B cell (primary cell): ENCODE measurements around the gene MTFR1L. TPM values are rescaled to one million over a fixed set of nuclear protein-coding genes. Genes with fewer than 3 reads are reported as not detected.

ENCODE experiments used
- ATAC-seq: fragments of 200-7000 bp; cut with Tn5 transposase; one replicate; pipeline ENCODE4 v1.10.0; 2021; ENCODE audit warnings: low read depth, mild to moderate bottlenecking, moderate number of reproducible peaks, moderate library complexity
- CTCF ChIA-PET: fragments of 350-600 bp; sonication (Branson Sonifier 250); formaldehyde crosslinking; loops from one replicate; lab custom pipeline; 2021; ENCODE audit warnings: antibody characterized with exemption, inconsistent platforms; lab: Charles Lee
- POLR2A ChIA-PET: fragments of 350-600 bp; sonication (Branson Sonifier 250); formaldehyde crosslinking; loops from one replicate; lab custom pipeline; 2021; ENCODE audit warnings: antibody characterized with exemption; lab: Charles Lee
- DNase-seq: peaks from one replicate; pipeline ENCODE4 v3.0.0; 2013
- H2AFZ ChIP-seq: 2 replicates; pipeline ENCODE4 v1.6.1; 2012; ENCODE audit warnings: mild to moderate bottlenecking, low read depth, low read length; ENCODE audit not compliant: insufficient read depth, poor library complexity, severe bottlenecking
- H3K27ac ChIP-seq, 2 donors: 1 replicate in 1 of 2; 2 replicates in 1 of 2; pipeline ENCODE4 v1.5.1; 2012 to 2013; ENCODE audit warnings: low read length in 2 of 2, mild to moderate bottlenecking in 2 of 2, moderate library complexity in 1 of 2
- H3K27me3 ChIP-seq, 4 experiments: fragments of 200-600 bp in 1 of 4; sonication (generic) in 1 of 4; replicated peaks in 1 of 4; 1 replicate in 2 of 4; 2 replicates in 2 of 4; pipeline versions ENCODE4 v1.6.1 to v1.7.0; 2013 to 2016; ENCODE audit warnings: low read length in 3 of 4, mild to moderate bottlenecking in 2 of 4, mixed read lengths in 1 of 4, moderate library complexity in 1 of 4; ENCODE audit not compliant: insufficient read depth in 4 of 4, control insufficient read depth in 3 of 4; ENCODE audit errors: control extremely low read depth in 1 of 4
- H3K36me3 ChIP-seq, 2 experiments: replicated peaks in 1 of 2; 1 replicate in 1 of 2; 2 replicates in 1 of 2; pipeline versions ENCODE4 v1.6.1 to v1.7.1; 2013; ENCODE audit warnings: low read length in 1 of 2; ENCODE audit not compliant: insufficient read depth in 2 of 2, control insufficient read depth in 1 of 2; ENCODE audit errors: control extremely low read depth in 1 of 2, extremely low read depth in 1 of 2
- H3K4me1 ChIP-seq, 2 donors: fragments of 200-600 bp in 1 of 2; sonication (generic) in 1 of 2; 1 replicate in 1 of 2; 2 replicates in 1 of 2; pipeline versions ENCODE4 v1.5.1 to v1.6.1; 2013 to 2017; ENCODE audit warnings: low read length in 2 of 2; ENCODE audit not compliant: control insufficient read depth in 2 of 2, insufficient read depth in 2 of 2
- H3K4me2 ChIP-seq: replicated peaks from 2 replicates; pipeline ENCODE3; 2012; ENCODE audit warnings: mild to moderate bottlenecking, low read depth, low read length; ENCODE audit not compliant: poor library complexity, severe bottlenecking
- H3K4me3 ChIP-seq, 5 experiments: fragments of 200-600 bp in 1 of 5; sonication (generic) in 1 of 5; 1 replicate in 3 of 5; 2 replicates in 2 of 5; pipeline versions ENCODE4 v1.5.1 to v1.7.0; 2011 to 2016; ENCODE audit warnings: low read length in 4 of 5, mild to moderate bottlenecking in 4 of 5, low read depth in 2 of 5, control low read depth in 1 of 5, moderate library complexity in 1 of 5; ENCODE audit not compliant: insufficient read depth in 1 of 5; ENCODE audit errors: control extremely low read depth in 1 of 5, extremely low read depth in 1 of 5
- H3K79me2 ChIP-seq: fragments of 200-600 bp; sonication (generic); one replicate; pipeline ENCODE4 v1.6.0; 2016; ENCODE audit warnings: low read length; ENCODE audit not compliant: control insufficient read depth, insufficient read depth
- H3K9ac ChIP-seq: fragments of 200-600 bp; sonication (generic); 2 replicates; pipeline ENCODE4 v1.6.1; 2017; ENCODE audit warnings: mild to moderate bottlenecking, low read length, moderate library complexity
- H3K9me3 ChIP-seq, 3 donors: one replicate each; pipeline versions ENCODE4 v1.6.1 to v1.7.1; 2013; ENCODE audit warnings: low read length in 2 of 3; ENCODE audit not compliant: control insufficient read depth in 2 of 3, insufficient read depth in 1 of 3; ENCODE audit errors: control extremely low read depth in 1 of 3
- H4K20me1 ChIP-seq: 2 replicates; pipeline ENCODE4 v1.6.0; 2012; ENCODE audit warnings: mild to moderate bottlenecking, low read length; ENCODE audit not compliant: insufficient read depth, control insufficient read depth, poor library complexity, severe bottlenecking
- H3K27ac Mint-ChIP-seq: one replicate; pipeline ENCODE4 v1.8.0; 2021; ENCODE audit warnings: mixed read lengths
- H3K27me3 Mint-ChIP-seq: one replicate; pipeline ENCODE4 v1.8.0; 2021; ENCODE audit warnings: mixed read lengths
- H3K4me1 Mint-ChIP-seq: one replicate; pipeline ENCODE4 v1.8.0; 2021; ENCODE audit warnings: mixed read lengths
- H3K4me3 Mint-ChIP-seq: one replicate; pipeline ENCODE4 v1.8.0; 2021; ENCODE audit warnings: mixed read lengths
- H3K9me3 Mint-ChIP-seq: one replicate; pipeline ENCODE4 v1.8.0; 2022; ENCODE audit warnings: mixed read lengths; ENCODE audit not compliant: insufficient read depth
- CTCF ChIP-seq: fragments of 200-600 bp; IDR thresholded peaks from one replicate; pipeline ENCODE4 v1.8.0; 2022; ENCODE audit warnings: antibody characterized with exemption, mild to moderate bottlenecking
- EZH2 ChIP-seq: IDR thresholded peaks from 2 replicates; pipeline ENCODE4 v1.6.1; 2012; ENCODE audit warnings: borderline replicate concordance, low read depth, mild to moderate bottlenecking, moderate library complexity, low read length; ENCODE audit not compliant: insufficient read depth, poor library complexity, severe bottlenecking
- WGBS: methylation state at CpG from one replicate; pipeline ENCODE4 v1.1.5; 2013; ENCODE audit warnings: missing lambda C conversion rate; ENCODE audit not compliant: insufficient coverage; 5-methylcytosine and 5-hydroxymethylcytosine counted together
- intact Hi-C: fragments of 100-400 bp; cut with micrococcal nuclease; formaldehyde crosslinking; loops from one replicate; pipeline ENCODE4 v1.10.0; 2022
- polyA plus RNA-seq: library from polyadenylated mRNA; depleted of rRNA; stranded (reverse); fragments of >200 nt; gene quantifications from 2 replicates; pipeline ENCODE4 v1.2.3, GENCODE V29; 2012
- total RNA-seq, 2 donors: library from RNA; stranded (reverse); fragments of 120-200 nt in 1 of 2; gene quantifications; 1 replicate in 1 of 2; 2 replicates in 1 of 2; pipeline versions ENCODE4 v1.2.3 to v1.2.4, GENCODE V29; 2013 to 2022

Gene MTFR1L
- total and polyA plus RNA-seq, 2 donors (not counting 1 experiment from before 2014, with no cell fraction given), result 41.5 to 44.6 TPM

- H3K27me3 Mint-ChIP-seq, result no peaks in the 10 kb centered on the region
- H3K27ac ChIP-seq, result no peak overlapping the region
- ChIA-PET CTCF (interaction anchor here (2.2 kb wide), 1 partner anchor 123 kb away, joined by 9 read pairs; the partner anchor contains the start of gene PAFAH2), POLR2A (interaction anchor here (0.7 to 1.0 kb wide), 2 partner anchors 31 to 451 kb away, joined by 3 to 5 read pairs; no protein-coding TSS in a partner anchor)
- H3K4me1 Mint-ChIP-seq, result peaks cover 20% of the 10 kb centered on the region
- H2AFZ ChIP-seq, result no peak overlapping the region
- no peaks in the 10 kb centered on the region for H3K79me2 ChIP-seq
- H3K4me1 ChIP-seq, result peaks cover 21 to 41% of the 10 kb centered on the region in 2 donors
- no peaks in the 10 kb centered on the region for H4K20me1 ChIP-seq
- no peaks in the 10 kb centered on the region for H3K9me3 Mint-ChIP-seq
- ATAC-seq (no peak), DNase-seq (no peak)
- H3K4me3 ChIP-seq, result no peak overlapping the region
- no peak overlapping the region for H3K4me3 Mint-ChIP-seq
- peak overlapping the region; percentile 99 for H3K4me2 ChIP-seq
- intact Hi-C loops, result no loop called here
- no peaks in the 10 kb centered on the region for H3K36me3 ChIP-seq
- no peak for TF ChIP-seq CTCF
- TF ChIP-seq EZH2, result no peak
- WGBS, result 82% methylated on average over 1 of the region's 3 CpGs
- no peaks in the 10 kb centered on the region for H3K9me3 ChIP-seq
- peak overlapping the region; percentile 76 for H3K9ac ChIP-seq
- H3K27ac Mint-ChIP-seq, result no peak overlapping the region
- H3K27me3 ChIP-seq, result no peaks in the 10 kb centered on the region
These were observed 54.5 kb downstream of the MTFR1L start for GRCh38 chr1:25874209-25874608.

GRCh38 chr1:25874635-25875153 is 54.9 kb downstream of the MTFR1L start:
- H3K27me3 Mint-ChIP-seq, result no peaks in the 10 kb centered on the region
- H3K9ac ChIP-seq, result peak overlapping the region; percentile 76
- ATAC-seq (no peak), DNase-seq (peak; percentile 28)
- no peaks in the 10 kb centered on the region for H4K20me1 ChIP-seq
- H3K4me3 ChIP-seq, result peak overlapping the region in 4 of 5 experiments; percentile 50 to 70 (median 62)
- POLR2A ChIA-PET, result interaction anchor here (0.7 to 1.7 kb wide), 4 partner anchors 21 to 451 kb away, joined by 3 to 6 read pairs (median 5); partner anchors contain the start of gene MTFR1L
- H3K4me1 ChIP-seq, result peaks cover 21 to 41% of the 10 kb centered on the region in 2 donors
- H3K4me1 Mint-ChIP-seq, result peaks cover 20% of the 10 kb centered on the region
- intact Hi-C loops, result loop anchor here (1.0 kb wide), 1 partner anchor 15 kb away; the partner anchor contains the start of gene AUNIP
- H2AFZ ChIP-seq, result peak overlapping the region; percentile 95
- no peaks in the 10 kb centered on the region for H3K27me3 ChIP-seq
- H3K4me2 ChIP-seq, result peak overlapping the region; percentile 99
- no peaks in the 10 kb centered on the region for H3K36me3 ChIP-seq
- H3K4me3 Mint-ChIP-seq, result peak overlapping the region; percentile 83
- 28% methylated on average over 8 of the region's 8 CpGs for WGBS
- H3K27ac ChIP-seq, result peak overlapping the region in 1 of 2 donors; percentile 40
- no peaks in the 10 kb centered on the region for H3K79me2 ChIP-seq
- no peaks in the 10 kb centered on the region for H3K9me3 Mint-ChIP-seq
- TF ChIP-seq EZH2, result no peak
- no peak for TF ChIP-seq CTCF
- CTCF ChIA-PET, result interaction anchor here (1.5 to 2.3 kb wide), 4 partner anchors 21 to 123 kb away, joined by 3 to 11 read pairs (median 8); partner anchors contain the start of gene PAFAH2
- H3K27ac Mint-ChIP-seq, result peak overlapping the region; percentile 61
- H3K9me3 ChIP-seq, result no peaks in the 10 kb centered on the region
